Gastrocnemius medialis (tissue), 4 donors: Measurements from ENCODE around the gene DNAJC27.

Source experiments
- CTCF ChIP-seq, 5 experiments: fragments of 450-650 bp in 3 of 5; fragments of 200-600 bp in 2 of 5; sonication (generic) in 2 of 5; IDR thresholded peaks in 4 of 5; conservative IDR thresholded peaks in 1 of 5; 1 replicate in 4 of 5; 2 replicates in 1 of 5; pipeline ENCODE4 v1.5.1; 2016 to 2019; ENCODE audit warnings: antibody characterized with exemption in 5 of 5, mild to moderate bottlenecking in 3 of 5, moderate library complexity in 3 of 5
- POLR2A ChIP-seq, 2 donors: fragments of 450-650 bp; IDR thresholded peaks; one replicate each; pipeline ENCODE4 v1.6.1; 2017; ENCODE audit warnings: antibody characterized with exemption in 2 of 2, mild to moderate bottlenecking in 2 of 2, moderate library complexity in 2 of 2

- TF ChIP-seq CTCF (IDR thresholded peaks at IDR 0.05 in 4 of 5, conservative IDR thresholded peaks at IDR 0.05 in 1 of 5) = no peak
- no peak for TF ChIP-seq POLR2A (IDR thresholded peaks at IDR 0.05)
These were observed 21.7 kb downstream of the DNAJC27 start for GRCh38 chr2:24950102-24950501.
